Measurements from ENCODE around the gene CYB5R2. TPM values are rescaled to one million over a fixed set of nuclear protein-coding genes. Genes with fewer than 3 reads are reported as not detected.

CYB5R2 gene
- total RNA-seq, 3 donors from 2014 or later (not counting 1 experiment from before 2014, with no cell fraction given), result 0.31 to 1.2 (median 0.55) TPM

- Mint-ChIP-seq H3K4me3 (no peak overlapping the region), H3K27ac (no peak overlapping the region), H3K36me3 (no peaks in the 10 kb centered on the region), H3K27me3 (ENCODE audit: low read depth in 2 of 2) (no peaks in the 10 kb centered on the region), H3K4me1 (no peaks in the 10 kb centered on the region), H3K9me3 (no peaks in the 10 kb centered on the region)
- Histone ChIP-seq H3K27me3 (ENCODE audit: control insufficient read depth, insufficient read depth, low read length) (no peaks in the 10 kb centered on the region), H3K4me3 (ENCODE audit: low read length) (no peak overlapping the region), H3K27ac (ENCODE audit: low read length) (no peak overlapping the region), H3K36me3 (ENCODE audit: control insufficient read depth, insufficient read depth, low read length) (peaks cover 17% of the 10 kb centered on the region), H3K9me3 (ENCODE audit: control insufficient read depth, insufficient read depth, low read length) (no peaks in the 10 kb centered on the region), H3K4me1 (ENCODE audit: control insufficient read depth, insufficient read depth, low read length) (no peaks in the 10 kb centered on the region)
- DNase-seq (no peak), ATAC-seq (no peak)
- intact Hi-C loops (cut with micrococcal nuclease), result no loop called here
- TF ChIP-seq CTCF (IDR thresholded peaks at IDR 0.05), result no peak
- WGBS (ENCODE audit: insufficient coverage), result 89% methylated on average over 2 of the region's 2 CpGs
These were observed 41.1 kb downstream of the CYB5R2 start for GRCh38 chr11:7632211-7632610.

GRCh38 chr11:7630002-7630401 lies 43.3 kb downstream of the CYB5R2 start:
- H3K4me3 ChIP-seq (ENCODE audit: low read length), result no peak overlapping the region
- DNase-seq (no peak), ATAC-seq (no peak)
- no peaks in the 10 kb centered on the region for H3K27me3 Mint-ChIP-seq (ENCODE audit: low read depth in 2 of 2)
- no peaks in the 10 kb centered on the region for H3K9me3 Mint-ChIP-seq
- H3K4me1 ChIP-seq (ENCODE audit: control insufficient read depth, insufficient read depth, low read length), result no peaks in the 10 kb centered on the region
- no peaks in the 10 kb centered on the region for H3K4me1 Mint-ChIP-seq
- no peak for TF ChIP-seq CTCF (IDR thresholded peaks at IDR 0.05)
- H3K9me3 ChIP-seq (ENCODE audit: control insufficient read depth, insufficient read depth, low read length), result no peaks in the 10 kb centered on the region
- no peaks in the 10 kb centered on the region for H3K27me3 ChIP-seq (ENCODE audit: control insufficient read depth, insufficient read depth, low read length)
- H3K4me3 Mint-ChIP-seq, result no peak overlapping the region
- intact Hi-C loops (cut with micrococcal nuclease), result no loop called here
- H3K27ac ChIP-seq (ENCODE audit: low read length), result no peak overlapping the region
- peaks cover 15% of the 10 kb centered on the region for H3K36me3 ChIP-seq (ENCODE audit: control insufficient read depth, insufficient read depth, low read length)
- WGBS (ENCODE audit: insufficient coverage), result 94% methylated on average over 2 of the region's 2 CpGs
- H3K27ac Mint-ChIP-seq, result no peak overlapping the region
- H3K36me3 Mint-ChIP-seq, result no peaks in the 10 kb centered on the region

GRCh38 chr11:7628660-7629059 lies 44.6 kb downstream of the CYB5R2 start:
- WGBS (ENCODE audit: insufficient coverage), result 86% methylated on average over 3 of the region's 3 CpGs
- H3K36me3 ChIP-seq (ENCODE audit: control insufficient read depth, insufficient read depth, low read length), result peaks cover 15% of the 10 kb centered on the region
- intact Hi-C loops (cut with micrococcal nuclease), result no loop called here
- H3K4me3 Mint-ChIP-seq, result no peak overlapping the region
- H3K27ac ChIP-seq (ENCODE audit: low read length), result no peak overlapping the region
- no peak for TF ChIP-seq CTCF (IDR thresholded peaks at IDR 0.05)
- DNase-seq, result no peak
- no peaks in the 10 kb centered on the region for H3K4me1 ChIP-seq (ENCODE audit: control insufficient read depth, insufficient read depth, low read length)
- no peaks in the 10 kb centered on the region for H3K27me3 ChIP-seq (ENCODE audit: control insufficient read depth, insufficient read depth, low read length)
- no peak overlapping the region for H3K27ac Mint-ChIP-seq
- H3K27me3 Mint-ChIP-seq (ENCODE audit: low read depth in 2 of 2), result no peaks in the 10 kb centered on the region
- no peaks in the 10 kb centered on the region for H3K4me1 Mint-ChIP-seq
- H3K36me3 Mint-ChIP-seq, result no peaks in the 10 kb centered on the region
- H3K9me3 Mint-ChIP-seq, result no peaks in the 10 kb centered on the region
- H3K4me3 ChIP-seq (ENCODE audit: low read length), result no peak overlapping the region
- no peaks in the 10 kb centered on the region for H3K9me3 ChIP-seq (ENCODE audit: control insufficient read depth, insufficient read depth, low read length)
- no peak for ATAC-seq

GRCh38 chr11:7622721-7623120 lies 50.6 kb downstream of the CYB5R2 start:
- WGBS (ENCODE audit: insufficient coverage), result 100% methylated on average over 1 of the region's 2 CpGs

More at GRCh38 chr11:7622721-7623120, 50.6 kb downstream of the CYB5R2 start:
- no peak for DNase-seq
- no peaks in the 10 kb centered on the region for H3K9me3 Mint-ChIP-seq
- H3K4me1 Mint-ChIP-seq, result no peaks in the 10 kb centered on the region
- H3K27ac ChIP-seq (ENCODE audit: low read length), result no peak overlapping the region
- H3K4me3 ChIP-seq (ENCODE audit: low read length), result no peak overlapping the region
- H3K27me3 ChIP-seq (ENCODE audit: control insufficient read depth, insufficient read depth, low read length), result no peaks in the 10 kb centered on the region
- no peak for ATAC-seq
- H3K36me3 Mint-ChIP-seq, result no peaks in the 10 kb centered on the region
- intact Hi-C loops (cut with micrococcal nuclease), result no loop called here
- H3K36me3 ChIP-seq (ENCODE audit: control insufficient read depth, insufficient read depth, low read length), result no peaks in the 10 kb centered on the region
- H3K4me3 Mint-ChIP-seq, result no peak overlapping the region
- H3K9me3 ChIP-seq (ENCODE audit: control insufficient read depth, insufficient read depth, low read length), result no peaks in the 10 kb centered on the region
- H3K27me3 Mint-ChIP-seq (ENCODE audit: low read depth in 2 of 2), result no peaks in the 10 kb centered on the region
- no peaks in the 10 kb centered on the region for H3K4me1 ChIP-seq (ENCODE audit: control insufficient read depth, insufficient read depth, low read length)
- H3K27ac Mint-ChIP-seq, result no peak overlapping the region
- no peak for TF ChIP-seq CTCF (IDR thresholded peaks at IDR 0.05)

Measured in natural killer cell (primary cell).